MM.1S (cell line): Measurements from ENCODE around the gene ITPA.

Source experiments
- DNase-seq: peaks from one replicate; pipeline ENCODE4 v3.0.0-alpha.2; 2015
- H2AFZ ChIP-seq: fragments of 300-600 bp; sonication (generic); 2 replicates; pipeline ENCODE4 v1.6.0; 2016; ENCODE audit warnings: antibody characterized with exemption, low read length
- H3F3A ChIP-seq: fragments of 300-600 bp; sonication (generic); 2 replicates; pipeline ENCODE4 v1.6.1; 2016; ENCODE audit warnings: mild to moderate bottlenecking, antibody characterized with exemption, low read length, moderate library complexity, mixed read lengths; ENCODE audit not compliant: insufficient read depth
- H3K27ac ChIP-seq: fragments of 300-600 bp; sonication (generic); 2 replicates; pipeline ENCODE4 v1.5.1; 2016; ENCODE audit warnings: mild to moderate bottlenecking, low read length
- H3K27me3 ChIP-seq: fragments of 300-600 bp; sonication (generic); replicated peaks from 2 replicates; pipeline ENCODE4 v1.6.0; 2016; ENCODE audit warnings: low read length; ENCODE audit not compliant: insufficient read depth
- H3K36me3 ChIP-seq: fragments of 300-600 bp; sonication (generic); replicated peaks from 2 replicates; pipeline ENCODE4 v1.6.1; 2016; ENCODE audit warnings: mild to moderate bottlenecking, low read length, mixed read lengths; ENCODE audit not compliant: insufficient read depth
- H3K4me1 ChIP-seq: fragments of 300-600 bp; sonication (generic); 2 replicates; pipeline ENCODE4 v1.6.1; 2016; ENCODE audit warnings: low read length, mixed read lengths
- H3K4me2 ChIP-seq: fragments of 300-600 bp; sonication (generic); 2 replicates; pipeline ENCODE4 v1.6.0; 2016; ENCODE audit warnings: low read depth, low read length
- H3K4me3 ChIP-seq: fragments of 300-600 bp; sonication (generic); 2 replicates; pipeline ENCODE4 v1.5.1; 2016; ENCODE audit warnings: low read length, mixed read lengths
- H3K79me2 ChIP-seq: fragments of 300-600 bp; sonication (generic); 2 replicates; pipeline ENCODE4 v1.6.1; 2016; ENCODE audit warnings: mixed run types, low read length, mixed read lengths
- H3K9ac ChIP-seq: fragments of 300-600 bp; sonication (generic); 2 replicates; pipeline ENCODE4 v1.6.1; 2016; ENCODE audit warnings: low read length, mixed read lengths
- H3K9me2 ChIP-seq: fragments of 300-600 bp; sonication (generic); replicated peaks from 2 replicates; pipeline ENCODE4 v1.6.1; 2016; ENCODE audit warnings: mild to moderate bottlenecking, low read length, mixed read lengths; ENCODE audit not compliant: insufficient read depth
- H3K9me3 ChIP-seq: fragments of 300-600 bp; sonication (generic); replicated peaks from 2 replicates; pipeline ENCODE4 v1.6.1; 2016; ENCODE audit warnings: mild to moderate bottlenecking, low read length, mixed read lengths; ENCODE audit not compliant: insufficient read depth
- H4K20me1 ChIP-seq: fragments of 300-600 bp; sonication (generic); 2 replicates; pipeline ENCODE4 v1.6.1; 2016; ENCODE audit warnings: mild to moderate bottlenecking, low read length, moderate library complexity, mixed read lengths; ENCODE audit not compliant: insufficient read depth
- EZH2 ChIP-seq: fragments of 300-600 bp; sonication (generic); optimal IDR thresholded peaks from 2 replicates; pipeline ENCODE3; 2017; ENCODE audit warnings: low read depth, mild to moderate bottlenecking, antibody characterized with exemption, low read length, mixed read lengths
- EZH2phosphoT487 ChIP-seq: fragments of 300-600 bp; sonication (generic); IDR thresholded peaks from 2 replicates; pipeline ENCODE4 v1.6.1; 2018; ENCODE audit warnings: antibody characterized with exemption, low read length
- TF ChIP-seq, protein P1 (sequence below): fragments of 300-600 bp; sonication (generic); IDR thresholded peaks from 2 replicates; pipeline ENCODE4 v1.5.1; 2016; ENCODE audit warnings: antibody characterized with exemption, low read length, mixed read lengths

Gene ITPA

DNA sequence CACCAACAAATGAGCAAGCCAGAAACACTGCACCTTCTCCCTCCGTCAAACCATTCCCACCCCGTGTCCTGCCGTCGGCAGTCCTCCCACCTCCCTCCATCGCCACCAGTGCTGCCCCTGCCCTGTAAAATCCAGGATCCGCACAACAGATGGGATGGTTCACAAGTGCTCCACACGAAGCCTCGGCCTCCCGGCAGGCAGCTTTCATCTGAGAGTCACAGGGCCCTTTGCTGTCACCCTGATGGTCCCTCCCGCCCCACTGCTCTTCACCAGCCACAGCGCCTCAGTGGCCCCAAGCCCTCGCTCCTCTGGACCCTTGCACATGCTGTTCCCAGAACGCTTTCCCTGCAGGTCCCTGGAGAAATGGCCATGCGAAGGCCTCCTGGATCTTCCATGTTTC, 17.6 kb downstream of the ITPA start:
- TF ChIP-seq EZH2phosphoT487 (no peak), EZH2 (no peak)
- TF ChIP-seq, protein P1, sequence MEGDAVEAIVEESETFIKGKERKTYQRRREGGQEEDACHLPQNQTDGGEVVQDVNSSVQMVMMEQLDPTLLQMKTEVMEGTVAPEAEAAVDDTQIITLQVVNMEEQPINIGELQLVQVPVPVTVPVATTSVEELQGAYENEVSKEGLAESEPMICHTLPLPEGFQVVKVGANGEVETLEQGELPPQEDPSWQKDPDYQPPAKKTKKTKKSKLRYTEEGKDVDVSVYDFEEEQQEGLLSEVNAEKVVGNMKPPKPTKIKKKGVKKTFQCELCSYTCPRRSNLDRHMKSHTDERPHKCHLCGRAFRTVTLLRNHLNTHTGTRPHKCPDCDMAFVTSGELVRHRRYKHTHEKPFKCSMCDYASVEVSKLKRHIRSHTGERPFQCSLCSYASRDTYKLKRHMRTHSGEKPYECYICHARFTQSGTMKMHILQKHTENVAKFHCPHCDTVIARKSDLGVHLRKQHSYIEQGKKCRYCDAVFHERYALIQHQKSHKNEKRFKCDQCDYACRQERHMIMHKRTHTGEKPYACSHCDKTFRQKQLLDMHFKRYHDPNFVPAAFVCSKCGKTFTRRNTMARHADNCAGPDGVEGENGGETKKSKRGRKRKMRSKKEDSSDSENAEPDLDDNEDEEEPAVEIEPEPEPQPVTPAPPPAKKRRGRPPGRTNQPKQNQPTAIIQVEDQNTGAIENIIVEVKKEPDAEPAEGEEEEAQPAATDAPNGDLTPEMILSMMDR: no peak
- Histone ChIP-seq H3K27ac (no peak overlapping the region), H3K36me3 (no peaks in the 10 kb centered on the region), H3K79me2 (no peaks in the 10 kb centered on the region), H3K4me2 (no peak overlapping the region), H3F3A (no peaks in the 10 kb centered on the region), H2AFZ (no peak overlapping the region), H3K9me3 (no peaks in the 10 kb centered on the region), H3K4me3 (no peak overlapping the region), H3K4me1 (no peaks in the 10 kb centered on the region), H3K9ac (no peak overlapping the region), H3K9me2 (no peaks in the 10 kb centered on the region), H3K27me3 (no peaks in the 10 kb centered on the region), H4K20me1 (no peaks in the 10 kb centered on the region)
- DNase-seq: no peak

DNA sequence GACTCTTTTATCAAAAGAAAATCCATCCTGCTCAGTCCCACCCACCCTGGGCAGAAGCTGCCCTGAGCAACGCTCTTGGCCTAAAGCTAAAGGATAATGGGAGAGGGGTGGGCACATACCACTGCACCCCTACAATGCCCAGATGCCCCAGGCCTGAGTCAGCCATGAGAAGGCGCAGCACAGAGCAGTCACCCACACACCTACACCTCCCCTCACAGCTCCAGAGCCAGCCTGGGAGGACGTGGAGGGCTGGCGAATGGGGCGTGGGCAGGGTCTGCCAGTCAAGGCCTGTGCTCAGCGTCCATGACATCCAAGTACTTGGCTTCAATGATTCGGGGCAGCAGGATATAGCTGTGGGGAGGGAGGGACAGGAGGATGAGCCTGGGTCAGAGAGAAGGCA, 18.2 kb downstream of the ITPA start:
- Histone ChIP-seq H3F3A (no peaks in the 10 kb centered on the region), H3K36me3 (no peaks in the 10 kb centered on the region), H3K4me3 (no peak overlapping the region), H2AFZ (no peak overlapping the region), H4K20me1 (no peaks in the 10 kb centered on the region), H3K4me2 (no peak overlapping the region), H3K27ac (no peak overlapping the region), H3K27me3 (no peaks in the 10 kb centered on the region), H3K9me3 (no peaks in the 10 kb centered on the region), H3K9me2 (no peaks in the 10 kb centered on the region), H3K9ac (no peak overlapping the region), H3K79me2 (no peaks in the 10 kb centered on the region), H3K4me1 (no peaks in the 10 kb centered on the region)
- DNase-seq: no peak
- no peak for TF ChIP-seq EZH2phosphoT487
- TF ChIP-seq, protein P1: no peak
- no peak for TF ChIP-seq EZH2

DNA sequence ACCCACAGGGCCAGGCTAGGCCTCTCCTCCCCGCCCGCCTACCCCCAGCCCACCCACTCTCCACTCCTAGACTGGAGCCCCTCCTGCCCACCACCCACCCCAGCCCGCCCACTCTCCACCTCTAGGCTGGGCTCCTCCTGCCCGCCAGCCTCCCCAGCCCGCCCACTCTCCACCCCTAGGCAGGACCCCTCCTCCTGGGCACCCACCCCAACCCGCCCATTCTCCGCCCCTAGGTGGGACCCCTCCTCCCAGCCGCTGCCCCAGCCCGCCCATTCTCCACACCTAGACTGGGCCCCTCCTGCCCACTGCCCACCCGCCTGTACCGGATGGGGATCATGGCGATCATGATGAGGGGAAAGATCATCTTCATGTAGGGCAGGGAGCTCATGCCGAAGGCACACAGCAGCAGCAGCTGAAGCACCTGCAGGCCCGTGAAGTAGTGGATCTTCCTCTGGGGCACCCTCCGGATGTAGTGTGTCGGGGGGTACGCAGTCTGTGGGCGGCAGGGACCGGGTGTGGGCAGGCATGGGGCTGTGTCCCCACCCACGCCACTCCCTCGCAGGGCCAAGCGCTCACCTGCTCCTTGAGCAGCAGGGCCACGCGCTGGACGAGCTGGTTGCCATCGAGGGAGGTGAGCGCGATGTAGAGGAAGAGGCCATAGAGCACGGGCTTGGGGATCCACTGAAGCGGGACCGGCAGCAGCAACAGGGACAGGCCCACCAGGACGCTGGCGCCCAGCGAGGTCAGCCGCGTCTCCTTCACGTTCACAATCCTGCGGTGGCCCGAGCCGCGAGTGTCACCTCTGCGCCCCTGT, 18.8 kb downstream of the ITPA start:
- no peaks in the 10 kb centered on the region for H3K36me3 ChIP-seq
- no peak for DNase-seq
- H3K27ac ChIP-seq: no peak overlapping the region
- H3K9me3 ChIP-seq: no peaks in the 10 kb centered on the region
- no peak overlapping the region for H2AFZ ChIP-seq
- no peak overlapping the region for H3K4me3 ChIP-seq
- no peaks in the 10 kb centered on the region for H3K27me3 ChIP-seq
- H3K4me1 ChIP-seq: no peaks in the 10 kb centered on the region
- H3K79me2 ChIP-seq: no peaks in the 10 kb centered on the region
- TF ChIP-seq EZH2phosphoT487: no peak
- H3K9ac ChIP-seq: no peak overlapping the region
- H3K4me2 ChIP-seq: no peak overlapping the region
- H3K9me2 ChIP-seq: no peaks in the 10 kb centered on the region
- H3F3A ChIP-seq: no peaks in the 10 kb centered on the region
- H4K20me1 ChIP-seq: no peaks in the 10 kb centered on the region

DNA sequence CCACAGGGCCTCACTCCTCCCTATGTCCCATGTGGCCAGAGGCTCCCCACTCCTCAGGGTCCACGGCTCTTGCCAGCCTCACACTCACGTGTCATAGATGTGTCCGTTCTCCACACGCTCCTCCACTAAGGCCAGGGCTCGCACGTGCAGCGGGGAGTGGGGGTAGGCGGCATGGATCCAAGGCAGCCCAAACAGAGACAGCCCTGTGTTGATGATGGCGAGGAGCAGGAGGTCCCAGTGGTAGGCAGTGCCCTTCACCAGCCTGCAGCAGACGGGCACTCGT, 19.4 kb downstream of the ITPA start:
- no peak for DNase-seq
- H4K20me1 ChIP-seq: no peaks in the 10 kb centered on the region
- H3F3A ChIP-seq: no peaks in the 10 kb centered on the region
- H3K27ac ChIP-seq: no peak overlapping the region
- no peak overlapping the region for H3K4me3 ChIP-seq
- H3K9me3 ChIP-seq: no peaks in the 10 kb centered on the region
- H2AFZ ChIP-seq: no peak overlapping the region
- H3K4me2 ChIP-seq: no peak overlapping the region
- H3K27me3 ChIP-seq: no peaks in the 10 kb centered on the region
- H3K9me2 ChIP-seq: no peaks in the 10 kb centered on the region
- H3K9ac ChIP-seq: no peak overlapping the region
- TF ChIP-seq EZH2phosphoT487 (no peak), EZH2 (no peak)
- TF ChIP-seq, protein P1: no peak
- H3K79me2 ChIP-seq: no peaks in the 10 kb centered on the region
- no peaks in the 10 kb centered on the region for H3K4me1 ChIP-seq
- no peaks in the 10 kb centered on the region for H3K36me3 ChIP-seq
